ENCODE results near the gene CWC15.

DNA sequence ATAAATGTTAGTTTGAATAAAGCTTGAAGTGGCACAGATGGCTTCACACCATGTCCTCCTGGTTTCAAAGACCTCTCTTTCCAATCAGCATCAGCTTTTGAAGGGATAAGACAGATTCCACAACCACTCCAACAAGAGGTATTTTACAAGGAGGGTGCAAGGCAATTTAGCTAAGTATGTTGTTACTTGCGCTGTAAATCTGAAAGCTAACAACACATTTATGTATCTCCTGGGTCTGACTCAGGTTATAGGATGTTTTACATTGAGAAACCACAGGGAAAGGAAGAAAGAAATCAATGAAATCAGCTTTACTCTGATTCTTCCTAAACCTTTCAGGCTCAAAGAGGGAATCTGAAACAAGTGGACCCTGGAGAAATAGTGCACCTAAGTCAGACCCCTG lies 12.1 kb downstream of the CWC15 start:
- TF ChIP-seq CTCF (IDR thresholded peaks at IDR 0.05; ENCODE audit: low read depth, low read length) (no peak), EZH2phosphoT487 (IDR thresholded peaks at IDR 0.05; ENCODE audit: low read depth) (no peak)

Data from OCI-LY3 (cell line).